Urinary bladder (tissue), 4 donors: Measurements from ENCODE around the gene CCL3. TPM values are rescaled to one million over a fixed set of nuclear protein-coding genes. Genes with fewer than 3 reads are reported as not detected.
"Not testable (repeated sequence)": the region's sequence is repeated elsewhere in the genome, so short reads cannot be mapped to it uniquely, and the experiment has no call there.

Experiments used
- DNase-seq: peaks from one replicate; pipeline ENCODE4 v3.0.0-alpha.2; 2015; ENCODE audit errors: extremely low spot score
- H3K27ac ChIP-seq: one replicate; pipeline ENCODE4 v1.5.1; 2013; ENCODE audit warnings: low read depth, mild to moderate bottlenecking, moderate library complexity
- H3K36me3 ChIP-seq: one replicate; pipeline ENCODE4 v1.6.1; 2013; ENCODE audit warnings: mild to moderate bottlenecking, moderate library complexity; ENCODE audit not compliant: insufficient read depth
- H3K4me1 ChIP-seq: one replicate; pipeline ENCODE4 v1.6.1; 2013; ENCODE audit warnings: mild to moderate bottlenecking, moderate library complexity; ENCODE audit not compliant: insufficient read depth
- H3K4me3 ChIP-seq: one replicate; pipeline ENCODE4 v1.5.1; 2013; ENCODE audit warnings: low read depth, low read length
- WGBS: extraction: QIAGEN DNeasy Blood & Tissue Kit; methylation state at CpG from one replicate; pipeline ENCODE4 v1.1.7; 2013; 5-methylcytosine and 5-hydroxymethylcytosine counted together
- polyA plus RNA-seq: library from polyadenylated mRNA; stranded (reverse); fragments of 200-250 nt; gene quantifications from one replicate; pipeline ENCODE4 v1.2.3, GENCODE V29; 2013
- total RNA-seq: library from RNA; depleted of rRNA; stranded (reverse); fragments of >200 nt; gene quantifications from one replicate; pipeline ENCODE4 v1.2.3, GENCODE V29; 2014
- donor health status: healthy with polysubstance abuse.
- donor health status: healthy.

The CCL3 gene
- total and polyA plus RNA-seq, 2 donors = 2.6 to 3.6 TPM

DNA sequence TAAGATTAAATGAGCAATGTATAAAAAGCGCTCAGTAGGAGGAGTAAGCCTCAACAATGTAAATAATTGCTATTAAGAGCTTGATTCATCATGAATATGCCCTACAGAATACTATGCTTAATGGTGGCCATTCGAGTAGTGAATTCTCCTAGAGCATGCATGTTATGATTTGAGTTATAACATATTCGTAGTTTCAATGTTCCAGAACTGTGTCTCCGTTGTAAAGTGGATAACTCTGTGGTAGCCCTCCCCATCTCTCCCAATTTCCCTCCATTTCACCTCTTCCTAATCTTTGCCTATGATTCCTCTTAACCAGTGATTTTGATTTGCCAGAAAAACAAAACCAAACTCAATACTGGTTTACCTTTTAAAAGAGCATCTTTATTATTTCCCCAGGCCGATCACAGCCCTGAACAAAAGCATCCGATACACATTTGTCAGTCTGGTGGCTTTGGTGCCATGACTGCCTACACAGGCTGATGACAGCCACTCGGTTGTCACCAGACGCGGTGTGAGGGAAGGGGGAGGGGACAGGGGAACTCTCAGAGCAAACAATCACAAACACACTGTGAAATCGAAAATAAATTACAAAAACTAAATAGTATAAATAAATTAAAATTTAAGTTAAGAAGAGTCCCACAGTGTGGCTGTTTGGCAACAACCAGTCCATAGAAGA lies 1.9 kb downstream of the CCL3 start:
- H3K4me1 ChIP-seq, H3K36me3 ChIP-seq, H3K4me3 ChIP-seq, DNase-seq, H3K27ac ChIP-seq: not testable (repeated sequence)
- 83% methylated on average over 10 of the region's 10 CpGs for WGBS

DNA sequence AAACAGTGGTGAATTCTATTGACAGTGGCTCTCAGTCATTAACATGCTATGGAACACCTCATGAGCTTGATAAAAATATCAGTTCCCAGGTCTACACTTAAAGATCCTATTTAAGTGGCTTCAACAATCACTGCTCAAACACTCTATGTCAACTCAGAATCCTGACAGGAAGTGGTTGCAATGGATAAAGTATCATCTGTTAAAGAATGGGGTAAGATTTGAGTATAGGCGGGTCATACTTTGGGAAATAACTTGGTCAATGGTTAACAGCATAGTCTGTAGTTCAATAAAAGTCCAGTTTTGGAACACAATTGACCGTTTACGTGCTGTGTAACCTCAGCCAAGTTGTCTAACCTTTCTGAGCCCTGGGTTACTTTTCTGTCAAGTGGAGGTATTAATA lies 2.5 kb downstream of the CCL3 start:
- H3K4me3 ChIP-seq = not testable (repeated sequence)
- WGBS = no CpG with 5 or more reads among the region's 3 CpGs

DNA sequence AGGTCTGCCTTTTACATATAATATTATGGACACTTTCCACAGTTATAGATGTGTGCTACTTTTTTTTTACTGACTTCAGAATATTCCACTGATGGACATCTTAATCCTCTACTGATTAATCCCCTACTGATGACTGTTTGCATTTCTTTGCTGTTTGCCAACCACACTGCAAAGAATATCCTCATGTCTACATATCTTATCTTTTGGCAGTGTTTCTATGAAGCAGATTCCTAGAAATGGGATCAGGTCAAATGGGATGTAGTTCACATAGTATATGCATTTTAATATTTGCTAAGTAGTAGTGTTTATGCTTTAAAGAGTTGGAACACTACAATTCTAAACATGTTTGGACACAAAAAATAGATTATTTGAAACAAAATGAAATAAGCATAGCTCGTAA lies 3.2 kb downstream of the CCL3 start:
- Histone ChIP-seq H3K4me3 (no peak overlapping the region), H3K36me3 (no peaks in the 10 kb centered on the region), H3K27ac (no peak overlapping the region), H3K4me1 (no peaks in the 10 kb centered on the region)
- 57% methylated on average over 1 of the region's 1 CpG for WGBS
- no peak for DNase-seq

More for the DNA sequence above, 2.5 kb downstream of the CCL3 start:
- not testable (repeated sequence) for H3K36me3 ChIP-seq, H3K27ac ChIP-seq, H3K4me1 ChIP-seq, DNase-seq

DNA sequence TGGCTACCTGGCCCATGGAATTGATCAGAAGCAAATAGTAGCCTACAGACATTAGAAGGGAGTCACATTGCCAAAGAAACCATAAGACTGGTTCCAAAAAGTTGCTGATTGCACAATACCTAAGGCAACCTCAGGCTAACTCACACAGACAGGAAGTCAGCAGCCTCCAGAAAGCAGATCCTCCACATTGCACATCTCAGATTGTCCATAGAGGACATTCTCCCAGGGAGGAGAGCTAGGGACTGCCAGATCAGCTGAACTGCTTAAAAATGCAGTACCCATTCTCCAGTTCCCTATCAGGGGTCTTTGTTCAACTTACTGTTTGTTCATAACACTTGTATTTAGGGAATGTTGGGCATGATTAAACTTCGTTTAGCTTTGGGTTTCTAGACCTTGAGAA lies 4.2 kb downstream of the CCL3 start:
- Histone ChIP-seq H3K4me1 (no peaks in the 10 kb centered on the region), H3K27ac (no peak overlapping the region), H3K36me3 (no peaks in the 10 kb centered on the region), H3K4me3 (no peak overlapping the region)
- 37% methylated on average over 1 of the region's 1 CpG for WGBS
- no peak for DNase-seq

DNA sequence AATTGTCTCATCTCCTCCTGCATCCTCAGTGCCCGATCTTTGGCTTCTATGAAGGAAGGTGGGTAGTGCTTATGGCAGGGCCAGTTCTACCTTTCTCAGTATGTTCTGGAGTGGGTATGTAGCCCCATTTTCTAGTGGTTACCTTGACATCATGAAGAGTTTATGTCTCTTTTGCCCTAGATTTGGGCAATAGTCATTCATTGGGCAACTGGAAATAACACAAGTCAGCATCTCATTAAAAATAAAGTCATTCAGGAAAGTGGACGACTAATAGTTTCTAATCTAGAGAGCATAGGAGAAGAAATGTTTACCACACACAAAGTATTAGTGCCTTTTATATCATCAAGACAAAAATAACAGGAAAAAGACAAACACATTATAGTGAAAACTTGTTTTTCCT lies 6.3 kb downstream of the CCL3 start:
- H3K27ac ChIP-seq, H3K4me3 ChIP-seq, H3K36me3 ChIP-seq, H3K4me1 ChIP-seq, DNase-seq: not testable (repeated sequence)
- 72% methylated on average over 2 of the region's 2 CpGs for WGBS

DNA sequence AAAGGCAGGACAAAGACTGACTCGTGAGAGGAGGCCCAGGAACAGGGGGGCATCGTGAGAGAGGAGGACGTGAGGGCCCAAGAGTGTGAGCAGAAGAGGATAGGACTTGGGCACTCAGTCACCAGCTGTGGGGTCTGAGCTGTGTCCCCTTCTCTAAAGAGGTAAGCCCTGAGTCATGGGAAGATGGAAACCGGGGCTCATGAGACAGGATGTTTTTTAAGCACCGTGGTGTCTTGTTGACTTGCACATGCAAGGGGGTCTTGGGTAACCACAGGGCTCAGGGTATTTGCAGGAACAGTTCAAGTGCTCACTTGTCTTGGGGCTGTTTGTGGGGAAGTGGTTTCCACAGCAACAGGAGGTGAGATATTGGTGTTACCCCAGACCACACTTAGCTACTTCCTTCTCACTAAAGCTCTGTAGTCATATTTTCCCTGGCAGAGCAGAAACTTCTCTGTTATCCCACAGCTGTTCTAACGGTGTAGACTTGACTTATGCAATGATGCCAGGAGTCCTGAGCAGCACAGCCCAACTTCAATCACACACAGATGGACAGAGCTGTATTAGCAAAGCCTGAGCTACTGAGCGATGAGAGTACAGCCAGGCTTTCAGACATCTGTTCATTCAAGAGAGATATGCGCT lies 7.3 kb downstream of the CCL3 start:
- H3K36me3 ChIP-seq, H3K27ac ChIP-seq, DNase-seq, H3K4me1 ChIP-seq, H3K4me3 ChIP-seq: not testable (repeated sequence)
- 58% methylated on average over 8 of the region's 8 CpGs for WGBS

DNA sequence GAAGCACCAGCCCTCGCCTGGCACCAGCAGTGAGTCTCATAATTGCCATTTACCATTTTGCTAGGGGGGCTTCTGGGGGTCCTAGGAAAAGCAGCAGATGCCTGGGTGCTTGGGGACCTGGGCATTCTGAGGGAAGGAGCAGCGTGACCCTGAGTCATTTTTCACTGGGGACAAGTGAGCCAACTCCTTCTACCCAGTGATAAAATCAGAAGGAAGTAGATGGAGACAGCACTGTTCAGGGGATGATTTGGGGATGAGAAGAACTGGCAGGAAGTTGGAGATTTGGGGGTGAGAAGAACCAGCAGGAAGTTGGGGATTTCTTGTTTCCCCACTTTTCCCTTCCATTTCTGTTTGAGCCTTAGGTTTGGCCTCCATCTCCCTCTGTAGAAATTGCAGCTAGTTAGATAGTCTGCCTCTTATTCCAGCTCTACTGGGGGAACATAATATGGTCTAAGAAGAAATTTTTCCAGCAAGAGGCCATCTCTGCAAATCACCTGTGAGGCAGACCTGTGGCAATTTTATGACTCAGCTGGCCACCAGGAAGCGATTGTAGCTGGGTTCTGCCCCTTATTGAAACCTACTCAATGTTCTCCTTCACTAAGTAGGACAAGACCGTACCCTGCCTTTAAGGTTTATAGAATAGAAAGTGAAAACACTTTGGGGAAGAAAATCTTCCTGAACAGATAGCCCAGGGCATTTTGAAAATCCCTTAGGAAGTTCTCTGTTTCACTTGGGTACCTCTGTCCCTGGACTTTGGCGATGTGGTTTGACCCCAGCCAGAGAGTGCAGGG lies 8.1 kb downstream of the CCL3 start:
- WGBS = 77% methylated on average over 5 of the region's 5 CpGs
- H3K4me3 ChIP-seq, DNase-seq, H3K36me3 ChIP-seq, H3K27ac ChIP-seq, H3K4me1 ChIP-seq: not testable (repeated sequence)

DNA sequence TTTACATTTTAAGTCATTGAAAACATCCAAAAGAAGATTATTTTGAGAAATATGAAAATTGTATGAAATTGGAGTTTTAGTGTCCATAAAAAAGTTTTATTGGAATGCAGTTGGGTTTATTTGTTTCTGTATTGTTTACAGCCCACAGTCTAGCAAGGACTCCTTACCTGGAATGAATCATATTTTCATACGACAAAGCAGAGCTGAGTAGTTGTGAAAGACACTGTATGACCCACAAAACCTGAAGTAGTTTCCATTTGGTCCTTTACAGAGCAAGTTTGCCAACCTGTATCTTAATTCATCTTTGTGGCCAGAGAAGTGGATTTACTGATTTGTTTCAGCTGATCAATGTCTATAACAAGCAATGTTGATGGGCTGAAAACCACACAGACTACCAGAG lies 15.6 kb downstream of the CCL3 start:
- 77% methylated on average over 1 of the region's 1 CpG for WGBS
- DNase-seq = no peak
- H3K4me1 ChIP-seq = no peaks in the 10 kb centered on the region
- H3K27ac ChIP-seq = no peak overlapping the region
- H3K36me3 ChIP-seq = no peaks in the 10 kb centered on the region
- no peak overlapping the region for H3K4me3 ChIP-seq

DNA sequence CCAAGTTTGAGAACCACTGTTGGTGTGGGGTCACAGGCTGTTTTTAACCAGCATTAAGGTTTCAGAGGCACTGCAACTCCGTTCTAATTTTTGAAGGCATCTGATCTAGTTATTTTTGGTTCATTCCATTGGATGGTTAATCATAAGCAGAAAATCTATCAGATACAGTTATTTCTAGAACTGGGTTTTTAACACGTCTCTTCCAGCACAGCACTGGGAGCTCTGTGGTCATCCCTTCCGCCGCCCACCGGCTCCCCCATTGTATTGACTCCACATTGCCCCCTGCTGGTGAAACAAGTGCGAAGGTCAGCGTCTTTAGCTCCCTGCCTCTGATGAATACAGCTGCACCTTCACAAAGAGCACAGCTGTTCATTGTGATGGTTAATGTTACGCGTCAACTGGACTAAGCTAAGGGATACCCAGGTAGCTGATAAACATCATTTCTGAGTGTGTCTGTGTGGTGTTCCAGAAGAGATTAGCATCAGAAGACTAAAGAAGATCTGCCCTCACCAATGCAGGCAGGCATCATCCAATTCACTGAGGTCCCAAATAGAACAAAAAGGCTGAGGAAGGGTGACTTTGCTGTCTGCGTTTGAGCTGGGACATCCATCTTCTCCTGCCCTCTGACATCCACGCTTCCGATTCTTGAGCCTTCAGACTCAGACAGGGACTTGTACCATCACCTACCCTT lies 17.4 kb downstream of the CCL3 start:
- WGBS = 36% methylated on average over 12 of the region's 12 CpGs
- no peaks in the 10 kb centered on the region for H3K4me1 ChIP-seq
- no peak overlapping the region for H3K27ac ChIP-seq
- H3K4me3 ChIP-seq = no peak overlapping the region
- H3K36me3 ChIP-seq = no peaks in the 10 kb centered on the region
- no peak for DNase-seq

DNA sequence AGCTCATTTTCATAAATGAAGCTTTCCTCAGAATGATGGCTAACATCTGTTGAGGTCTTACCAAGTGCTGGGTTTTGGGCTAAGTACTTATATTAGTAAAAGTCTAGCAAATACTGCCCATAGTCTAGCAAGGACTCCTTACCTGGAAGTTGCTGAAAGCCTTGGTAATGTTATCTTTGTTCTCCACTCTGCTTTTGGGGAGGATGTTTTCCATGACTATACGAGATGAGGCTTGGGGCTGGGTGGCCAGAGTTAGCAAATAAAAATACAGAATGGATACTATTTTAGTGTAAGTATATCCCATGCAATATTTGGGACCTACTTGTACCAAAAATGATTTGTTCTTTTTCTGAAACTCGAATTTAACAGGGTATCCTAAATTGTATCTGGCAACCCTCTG lies 18.2 kb downstream of the CCL3 start:
- Histone ChIP-seq H3K4me1 (no peaks in the 10 kb centered on the region), H3K27ac (no peak overlapping the region), H3K4me3 (no peak overlapping the region), H3K36me3 (no peaks in the 10 kb centered on the region)
- whole genome bisulfite sequencing = 66% methylated on average over 2 of the region's 2 CpGs
- DNase-seq = no peak

DNA sequence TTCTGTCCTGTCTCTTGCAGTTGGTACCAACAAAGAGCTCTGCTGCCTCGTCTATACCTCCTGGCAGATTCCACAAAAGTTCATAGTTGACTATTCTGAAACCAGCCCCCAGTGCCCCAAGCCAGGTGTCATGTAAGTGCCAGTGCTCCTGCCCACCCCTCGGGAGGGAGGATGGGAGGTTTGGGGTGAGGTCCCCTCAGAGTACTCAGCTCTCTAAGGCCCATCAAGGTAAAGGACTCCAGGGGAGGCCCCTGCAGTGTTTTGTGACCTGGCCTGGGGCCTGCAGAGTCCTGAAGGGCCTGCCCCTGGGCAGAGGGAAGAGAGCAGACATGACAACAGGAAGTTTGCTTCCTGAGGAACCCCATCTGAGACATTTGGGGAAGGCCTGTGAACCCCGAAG lies 19.5 kb downstream of the CCL3 start:
- no peaks in the 10 kb centered on the region for H3K4me1 ChIP-seq
- WGBS = 68% methylated on average over 3 of the region's 3 CpGs

DNA sequence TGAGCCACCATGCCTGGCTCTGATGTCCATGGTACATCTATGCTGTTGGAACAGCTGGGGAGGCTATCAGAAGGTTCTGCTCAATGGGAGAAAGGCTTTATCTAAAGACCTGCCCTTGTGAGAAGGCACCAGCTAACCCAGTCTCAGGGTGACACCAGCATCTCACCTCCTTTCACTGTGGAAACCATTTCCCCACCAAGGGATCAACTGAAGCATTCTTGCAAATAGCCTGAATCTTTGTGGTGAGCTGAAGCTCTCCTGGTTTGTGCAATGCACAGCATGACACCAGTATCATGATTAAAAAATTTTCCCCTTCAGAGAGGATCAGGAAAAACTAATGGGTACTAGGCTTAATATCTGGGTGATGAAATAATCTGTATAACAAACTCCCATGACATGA lies 20.8 kb downstream of the CCL3 start:
- no peak for DNase-seq
- Histone ChIP-seq H3K4me1 (no peaks in the 10 kb centered on the region), H3K27ac (no peak overlapping the region), H3K4me3 (no peak overlapping the region), H3K36me3 (no peaks in the 10 kb centered on the region)

More for the DNA sequence above, 19.5 kb downstream of the CCL3 start:
- Histone ChIP-seq H3K4me3 (no peak overlapping the region), H3K27ac (no peak overlapping the region), H3K36me3 (no peaks in the 10 kb centered on the region)
- DNase-seq = no peak

DNA sequence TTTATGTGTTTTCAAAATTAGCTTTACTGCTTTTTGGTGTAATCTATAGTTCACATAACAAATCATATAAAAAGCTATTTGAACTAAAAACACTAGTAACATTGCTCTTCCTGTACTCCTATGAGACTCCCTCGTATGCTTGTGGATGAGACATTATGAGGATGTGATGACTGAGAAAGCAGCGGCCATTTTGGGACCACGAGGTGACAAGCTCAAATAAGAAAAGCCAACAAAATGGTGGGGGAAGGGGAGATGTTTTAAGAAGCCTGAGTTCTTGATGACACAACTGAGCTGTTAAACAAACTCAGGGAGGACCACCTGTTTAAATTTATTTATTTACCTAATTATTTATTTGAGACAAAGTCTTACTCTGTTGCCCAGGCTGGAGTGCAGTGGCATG lies 21.4 kb downstream of the CCL3 start:
- WGBS = 73% methylated on average over 3 of the region's 3 CpGs

More for the DNA sequence above, 21.4 kb downstream of the CCL3 start:
- Histone ChIP-seq H3K27ac (no peak overlapping the region), H3K36me3 (no peaks in the 10 kb centered on the region), H3K4me1 (no peaks in the 10 kb centered on the region), H3K4me3 (no peak overlapping the region)
- DNase-seq = no peak
